Gastrocnemius medialis (tissue), 4 donors: ENCODE results near the gene RAPGEF1. TPM values are rescaled to one million over a fixed set of nuclear protein-coding genes. Genes with fewer than 3 reads are reported as not detected.

Experiments
- ATAC-seq, 2 donors: fragments of 150-250 bp; one replicate each; pipeline ENCODE4 v1.9.1; 2016
- DNase-seq, 2 donors: peaks; one replicate each; pipeline ENCODE4 v3.0.0-alpha.2; 2019
- H3K27ac ChIP-seq, 4 donors: fragments of 200-600 bp; sonication (generic); 1 replicate in 1 of 4; 2 replicates in 3 of 4; pipeline ENCODE4 v1.5.1; 2016 to 2018; ENCODE audit warnings: mild to moderate bottlenecking in 2 of 4, moderate library complexity in 1 of 4
- H3K27me3 ChIP-seq, 3 donors: fragments of 200-600 bp; sonication (generic) in 2 of 3; 1 replicate in 1 of 3; 2 replicates in 2 of 3; pipeline versions ENCODE4 v1.5.1 to v1.6.0; 2016 to 2019; ENCODE audit warnings: mild to moderate bottlenecking in 1 of 3, moderate library complexity in 1 of 3
- H3K36me3 ChIP-seq, 2 donors: fragments of 200-600 bp; sonication (generic) in 1 of 2; one replicate each; pipeline ENCODE4 v1.5.1; 2017 to 2018
- H3K4me1 ChIP-seq, 2 donors: fragments of 200-600 bp; sonication (generic) in 1 of 2; one replicate each; pipeline ENCODE4 v1.5.1; 2016 to 2017; ENCODE audit warnings: mild to moderate bottlenecking in 2 of 2
- H3K4me3 ChIP-seq, 4 donors: fragments of 200-600 bp; sonication (generic) in 3 of 4; 1 replicate in 1 of 4; 2 replicates in 3 of 4; pipeline ENCODE4 v1.5.1; 2016 to 2019; ENCODE audit warnings: mild to moderate bottlenecking in 2 of 4
- H3K9me3 ChIP-seq, 3 donors: fragments of 200-600 bp; sonication (generic) in 2 of 3; 1 replicate in 1 of 3; 2 replicates in 2 of 3; pipeline ENCODE4 v1.5.1; 2016 to 2019
- CTCF ChIP-seq, 5 experiments: fragments of 450-650 bp in 3 of 5; fragments of 200-600 bp in 2 of 5; sonication (generic) in 2 of 5; IDR thresholded peaks in 4 of 5; conservative IDR thresholded peaks in 1 of 5; 1 replicate in 4 of 5; 2 replicates in 1 of 5; pipeline ENCODE4 v1.5.1; 2016 to 2019; ENCODE audit warnings: antibody characterized with exemption in 5 of 5, mild to moderate bottlenecking in 3 of 5, moderate library complexity in 3 of 5
- POLR2A ChIP-seq, 2 donors: fragments of 450-650 bp; IDR thresholded peaks; one replicate each; pipeline ENCODE4 v1.6.1; 2017; ENCODE audit warnings: antibody characterized with exemption in 2 of 2, mild to moderate bottlenecking in 2 of 2, moderate library complexity in 2 of 2
- in situ Hi-C, 4 donors: fragments of 200-750 bp; cut with MboI; loops; one replicate each; pipeline versions ENCODE4 v1.15.0 to v1.8.0; 2017; ENCODE audit warnings: low sequenced_read_pairs in 4 of 4
- intact Hi-C: fragments of 100-400 bp; cut with DNase I; formaldehyde crosslinking; loops from one replicate; pipeline ENCODE4 v1.15.1; 2023; ENCODE audit warnings: low total_unique reads
- total RNA-seq, 4 donors: library from RNA; depleted of rRNA; stranded (reverse); fragments of >200 nt; gene quantifications; one replicate each; pipeline versions ENCODE4 v1.1.0 to v1.2.3, GENCODE V29; 2016

The RAPGEF1 gene
- total RNA-seq, 4 donors from 2014 or later = 123 to 296 (median 217) TPM

- ATAC-seq (peak; percentile 64 to 75), DNase-seq (peak; percentile 76 to 85)
- in situ Hi-C loops = loop anchor here (10.0 to 25.0 kb wide), 2 partner anchors 77 to 370 kb away; no protein-coding TSS in a partner anchor
- H3K4me1 ChIP-seq = peaks cover 89 to 91% of the 10 kb centered on the region in 2 donors
- H3K27ac ChIP-seq = peak overlapping the region; percentile 80 to 90 (median 88)
- peak overlapping the region in 1 of 4 donors; percentile 7 for H3K4me3 ChIP-seq
- H3K36me3 ChIP-seq = no peaks in the 10 kb centered on the region
- no peaks in the 10 kb centered on the region for H3K27me3 ChIP-seq
- H3K9me3 ChIP-seq = no peaks in the 10 kb centered on the region
- intact Hi-C loops = loop anchor here (2.0 to 10.0 kb wide), 2 partner anchors 81 to 337 kb away; partner anchors contain the start of gene PRRC2B
- TF ChIP-seq POLR2A (IDR thresholded peaks at IDR 0.05) (peak; percentile 9 to 29), CTCF (IDR thresholded peaks at IDR 0.05 in 4 of 5, conservative IDR thresholded peaks at IDR 0.05 in 1 of 5) (no peak)
These were observed 7.8 kb downstream of the RAPGEF1 start for GRCh38 chr9:131732061-131732526.

- no peak for TF ChIP-seq CTCF (IDR thresholded peaks at IDR 0.05 in 4 of 5, conservative IDR thresholded peaks at IDR 0.05 in 1 of 5)
- no peak for TF ChIP-seq POLR2A (IDR thresholded peaks at IDR 0.05)
- Histone ChIP-seq H3K27ac (peak overlapping the region; percentile 80 to 90 (median 88)), H3K36me3 (no peaks in the 10 kb centered on the region), H3K27me3 (no peaks in the 10 kb centered on the region), H3K4me3 (peak overlapping the region in 2 of 4 donors; percentile 7 to 24), H3K9me3 (no peaks in the 10 kb centered on the region), H3K4me1 (peaks cover 89 to 91% of the 10 kb centered on the region in 2 donors)
- intact Hi-C loops (loop anchor here (2.0 to 10.0 kb wide), 2 partner anchors 81 to 337 kb away; partner anchors contain the start of gene PRRC2B), in situ Hi-C loops (loop anchor here (10.0 to 25.0 kb wide), 2 partner anchors 77 to 369 kb away; no protein-coding TSS in a partner anchor)
- no peak for DNase-seq
- no peak for ATAC-seq
These were observed 8.2 kb downstream of the RAPGEF1 start for GRCh38 chr9:131731644-131732043.

GRCh38 chr9:131731237-131731636, 8.6 kb downstream of the RAPGEF1 start:
- Histone ChIP-seq H3K4me1 (peaks cover 89 to 91% of the 10 kb centered on the region in 2 donors), H3K9me3 (no peaks in the 10 kb centered on the region), H3K4me3 (peak overlapping the region in 2 of 4 donors; percentile 7 to 24), H3K27ac (peak overlapping the region; percentile 80 to 90 (median 88)), H3K27me3 (no peaks in the 10 kb centered on the region), H3K36me3 (no peaks in the 10 kb centered on the region)
- no peak for DNase-seq
- in situ Hi-C loops (loop anchor here (10.0 to 25.0 kb wide), 2 partner anchors 76 to 369 kb away; no protein-coding TSS in a partner anchor), intact Hi-C loops (loop anchor here (10.0 kb wide), 1 partner anchor 336 kb away; the partner anchor contains the start of gene PRRC2B)
- ATAC-seq = no peak
- no peak for TF ChIP-seq POLR2A (IDR thresholded peaks at IDR 0.05)
- TF ChIP-seq CTCF (IDR thresholded peaks at IDR 0.05 in 4 of 5, conservative IDR thresholded peaks at IDR 0.05 in 1 of 5) = no peak

GRCh38 chr9:131728961-131729360, 10.9 kb downstream of the RAPGEF1 start:
- in situ Hi-C loops = loop anchor here in 2 of 4 donors (25.0 kb wide), 1 partner anchor 367 kb away; no protein-coding TSS in a partner anchor
- intact Hi-C loops = no loop called here
- H3K4me3 ChIP-seq = no peak overlapping the region
- no peaks in the 10 kb centered on the region for H3K27me3 ChIP-seq
- no peaks in the 10 kb centered on the region for H3K36me3 ChIP-seq
- peak in 1 of 2 donors; percentile 27 for DNase-seq
- peak overlapping the region; percentile 73 to 76 (median 74) for H3K27ac ChIP-seq
- no peak for ATAC-seq
- TF ChIP-seq CTCF (IDR thresholded peaks at IDR 0.05 in 4 of 5, conservative IDR thresholded peaks at IDR 0.05 in 1 of 5) (no peak), POLR2A (IDR thresholded peaks at IDR 0.05) (no peak)
- H3K4me1 ChIP-seq = peaks cover 74 to 76% of the 10 kb centered on the region in 2 donors
- no peaks in the 10 kb centered on the region for H3K9me3 ChIP-seq
